LNCAP (cell line): ENCODE data around the gene RAN.

Experiments used
- TF ChIP-seq, protein P1 (sequence below): fragments of 450-650 bp; IDR thresholded peaks from 2 replicates; pipeline ENCODE4 v1.5.1; 2017; ENCODE audit warnings: mild to moderate bottlenecking

Gene RAN

GRCh38 chr12:130839770-130840404 is 32.0 kb upstream of the RAN start:
- TF ChIP-seq, protein P1, sequence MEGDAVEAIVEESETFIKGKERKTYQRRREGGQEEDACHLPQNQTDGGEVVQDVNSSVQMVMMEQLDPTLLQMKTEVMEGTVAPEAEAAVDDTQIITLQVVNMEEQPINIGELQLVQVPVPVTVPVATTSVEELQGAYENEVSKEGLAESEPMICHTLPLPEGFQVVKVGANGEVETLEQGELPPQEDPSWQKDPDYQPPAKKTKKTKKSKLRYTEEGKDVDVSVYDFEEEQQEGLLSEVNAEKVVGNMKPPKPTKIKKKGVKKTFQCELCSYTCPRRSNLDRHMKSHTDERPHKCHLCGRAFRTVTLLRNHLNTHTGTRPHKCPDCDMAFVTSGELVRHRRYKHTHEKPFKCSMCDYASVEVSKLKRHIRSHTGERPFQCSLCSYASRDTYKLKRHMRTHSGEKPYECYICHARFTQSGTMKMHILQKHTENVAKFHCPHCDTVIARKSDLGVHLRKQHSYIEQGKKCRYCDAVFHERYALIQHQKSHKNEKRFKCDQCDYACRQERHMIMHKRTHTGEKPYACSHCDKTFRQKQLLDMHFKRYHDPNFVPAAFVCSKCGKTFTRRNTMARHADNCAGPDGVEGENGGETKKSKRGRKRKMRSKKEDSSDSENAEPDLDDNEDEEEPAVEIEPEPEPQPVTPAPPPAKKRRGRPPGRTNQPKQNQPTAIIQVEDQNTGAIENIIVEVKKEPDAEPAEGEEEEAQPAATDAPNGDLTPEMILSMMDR, result no peak

DNA sequence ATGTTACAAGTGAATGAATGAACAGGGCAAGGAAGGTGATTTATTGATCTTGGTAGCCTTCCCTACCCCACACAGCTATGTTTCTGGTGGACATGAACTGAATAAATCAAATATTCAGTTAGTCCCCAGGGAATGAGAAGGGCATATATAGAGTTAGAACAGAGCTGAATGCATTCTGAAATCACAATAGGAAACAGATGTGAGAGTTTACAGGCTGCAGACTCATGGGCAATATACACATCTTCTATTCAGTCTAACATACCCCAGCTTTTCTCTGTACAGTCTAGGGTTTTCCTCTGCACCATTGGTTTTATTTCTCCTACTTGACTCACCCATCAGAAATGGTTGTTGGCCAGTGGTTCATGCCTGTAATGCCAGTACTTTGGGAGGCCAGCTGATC is 25.5 kb upstream of the RAN start:
- TF ChIP-seq, protein P1, result no peak

- TF ChIP-seq, protein P1, result no peak
Observed at GRCh38 chr12:130847112-130847511, 24.8 kb upstream of the RAN start.

- TF ChIP-seq, protein P1, result no peak
Observed at GRCh38 chr12:130849561-130850417, 22.1 kb upstream of the RAN start.

- TF ChIP-seq, protein P1, result no peak
Observed at GRCh38 chr12:130850418-130851021, 21.3 kb upstream of the RAN start.

GRCh38 chr12:130856088-130856487 is 15.8 kb upstream of the RAN start:
- TF ChIP-seq, protein P1, result no peak

GRCh38 chr12:130858084-130858483 is 13.8 kb upstream of the RAN start:
- TF ChIP-seq, protein P1, result no peak
